H1 (cell line): ENCODE measurements around the gene PTPRT. TPM values are rescaled to one million over a fixed set of nuclear protein-coding genes. Genes with fewer than 3 reads are reported as not detected.
"Not testable (repeated sequence)": the region's sequence is repeated elsewhere in the genome, so short reads cannot be mapped to it uniquely, and the experiment has no call there.

Experiments used
- CTCF ChIA-PET: fragments of 300-600 bp; sonication (Branson Sonifier 250); formaldehyde crosslinking; loops from one replicate; lab custom pipeline; 2021; ENCODE audit not compliant: partially characterized antibody; lab: Charles Lee
- POLR2A ChIA-PET: fragments of 300-600 bp; sonication (Branson Sonifier 250); formaldehyde crosslinking; loops from one replicate; lab custom pipeline; 2021; ENCODE audit warnings: inconsistent platforms; ENCODE audit not compliant: partially characterized antibody; lab: Charles Lee
- DNase-seq, 2 experiments: peaks; one replicate each; pipeline versions ENCODE4 v3.0.0 to v3.0.0-alpha.2; 2010 to 2022; ENCODE audit warnings: low spot score in 2 of 2, low read depth in 1 of 2, mixed read lengths in 1 of 2
- FAIRE-seq: peaks from 2 replicates; lab custom pipeline; 2011; peaks lifted over from hg19 to GRCh38; lab: Jason Lieb, UNC
- H2AFZ ChIP-seq: 2 replicates; pipeline ENCODE4 v1.8.1; 2012; ENCODE audit warnings: low read length, inconsistent platforms
- H2AK5ac ChIP-seq: 2 replicates; pipeline ENCODE4 v1.6.1; 2013; ENCODE audit warnings: low read depth, low read length
- H2BK120ac ChIP-seq: replicated peaks from 2 replicates; pipeline ENCODE3; 2013; ENCODE audit warnings: low read depth, low read length, inconsistent platforms
- H2BK12ac ChIP-seq: 2 replicates; pipeline ENCODE4 v1.6.1; 2013; ENCODE audit warnings: low read depth, low read length
- H2BK15ac ChIP-seq: 2 replicates; pipeline ENCODE4 v1.6.1; 2013; ENCODE audit warnings: low read length
- H2BK20ac ChIP-seq: 2 replicates; pipeline ENCODE4 v1.6.1; 2013; ENCODE audit warnings: low read length
- H2BK5ac ChIP-seq: 2 replicates; pipeline ENCODE4 v1.6.1; 2013; ENCODE audit warnings: low read depth, low read length
- H3K14ac ChIP-seq: 2 replicates; pipeline ENCODE4 v1.6.1; 2013; ENCODE audit warnings: inconsistent platforms; ENCODE audit not compliant: insufficient read length
- H3K18ac ChIP-seq: 2 replicates; pipeline ENCODE4 v1.6.1; 2013; ENCODE audit warnings: low read length; ENCODE audit errors: extremely low read depth
- H3K23ac ChIP-seq: 2 replicates; pipeline ENCODE4 v1.6.1; 2013; ENCODE audit warnings: inconsistent platforms; ENCODE audit not compliant: insufficient read length
- H3K23me2 ChIP-seq: 2 replicates; pipeline ENCODE4 v1.6.1; 2013; ENCODE audit warnings: low read depth, low read length
- H3K27ac ChIP-seq: 2 replicates; pipeline ENCODE4 v1.6.1; 2011; ENCODE audit warnings: low read depth, low read length, inconsistent platforms
- H3K27me3 ChIP-seq, 4 experiments: replicated peaks in 1 of 4; 1 replicate in 1 of 4; 2 replicates in 3 of 4; pipeline versions ENCODE4 v1.6.1 to v1.8.1; 2011 to 2013; ENCODE audit warnings: low read length in 3 of 4, mild to moderate bottlenecking in 3 of 4, inconsistent platforms in 2 of 4, mixed read lengths in 2 of 4, moderate library complexity in 1 of 4; ENCODE audit not compliant: control insufficient read depth in 3 of 4, insufficient read depth in 3 of 4; ENCODE audit errors: extremely low read depth in 1 of 4
- H3K36me3 ChIP-seq, 4 experiments: 2 replicates each; pipeline versions ENCODE4 v1.6.1 to v1.8.1; 2011 to 2013; ENCODE audit warnings: mild to moderate bottlenecking in 4 of 4, low read length in 3 of 4, moderate library complexity in 2 of 4, control low read depth in 1 of 4, inconsistent platforms in 1 of 4; ENCODE audit not compliant: insufficient read depth in 4 of 4, control insufficient read depth in 2 of 4
- H3K4ac ChIP-seq: replicated peaks from 2 replicates; pipeline ENCODE3; 2013; ENCODE audit warnings: low read length, low read depth, mixed read lengths, inconsistent platforms; ENCODE audit not compliant: insufficient read length
- H3K4me1 ChIP-seq, 4 experiments: replicated peaks in 1 of 4; 1 replicate in 1 of 4; 2 replicates in 3 of 4; pipeline versions ENCODE4 v1.6.1 to v1.8.1; 2011 to 2013; ENCODE audit warnings: low read length in 3 of 4, inconsistent platforms in 2 of 4, mixed read lengths in 1 of 4; ENCODE audit not compliant: insufficient read depth in 4 of 4, control insufficient read depth in 3 of 4
- H3K4me2 ChIP-seq, 2 experiments: 2 replicates each; pipeline versions ENCODE4 v1.6.1 to v1.8.1; 2011 to 2013; ENCODE audit warnings: low read depth in 2 of 2, low read length in 2 of 2, control low read depth in 1 of 2, inconsistent platforms in 1 of 2, mild to moderate bottlenecking in 1 of 2; ENCODE audit not compliant: insufficient read depth in 1 of 2
- H3K4me3 ChIP-seq, 4 experiments: fragments of 200-600, 300-600 bp in 1 of 4; sonication (generic), shearing (Covaris generic), sonication (Bioruptor Twin) in 1 of 4; 2 replicates each; pipeline versions ENCODE4 v1.5.1 to v1.8.1; 2011 to 2016; ENCODE audit warnings: low read length in 4 of 4, low read depth in 3 of 4, control low read depth in 2 of 4, inconsistent platforms in 2 of 4, mild to moderate bottlenecking in 2 of 4, mixed read lengths in 1 of 4, moderate library complexity in 1 of 4; ENCODE audit not compliant: insufficient read depth in 2 of 4; ENCODE audit errors: extremely low read depth in 1 of 4
- H3K56ac ChIP-seq: replicated peaks from 2 replicates; pipeline ENCODE3; 2013; ENCODE audit warnings: low read depth, mild to moderate bottlenecking, mixed read lengths, low read length, inconsistent platforms; ENCODE audit not compliant: insufficient read length
- H3K79me1 ChIP-seq: 2 replicates; pipeline ENCODE4 v1.6.1; 2013; ENCODE audit warnings: low read depth, low read length, control low read depth
- H3K79me2 ChIP-seq, 2 experiments: 2 replicates each; pipeline versions ENCODE4 v1.6.1 to v1.8.1; 2012 to 2013; ENCODE audit warnings: low read length in 2 of 2, mild to moderate bottlenecking in 2 of 2, inconsistent platforms in 1 of 2; ENCODE audit not compliant: insufficient read depth in 2 of 2, control insufficient read depth in 1 of 2
- H3K9ac ChIP-seq, 4 experiments: replicated peaks in 1 of 4; 1 replicate in 1 of 4; 2 replicates in 3 of 4; pipeline versions ENCODE4 v1.6.1 to v1.8.1; 2011 to 2013; ENCODE audit warnings: low read depth in 3 of 4, low read length in 3 of 4, control low read depth in 2 of 4, mild to moderate bottlenecking in 2 of 4, moderate library complexity in 2 of 4, inconsistent platforms in 1 of 4; ENCODE audit errors: extremely low read depth in 1 of 4
- H3K9me3 ChIP-seq, 2 experiments: 2 replicates each; pipeline versions ENCODE4 v1.6.1 to v1.8.1; 2012 to 2013; ENCODE audit warnings: mild to moderate bottlenecking in 2 of 2, moderate library complexity in 2 of 2, control low read depth in 1 of 2, inconsistent platforms in 1 of 2, low read depth in 1 of 2, low read length in 1 of 2, mixed read lengths in 1 of 2; ENCODE audit not compliant: insufficient read depth in 2 of 2
- H4K20me1 ChIP-seq, 2 experiments: replicated peaks in 1 of 2; 2 replicates each; pipeline versions ENCODE3 to v1.8.1; 2011 to 2013; ENCODE audit warnings: inconsistent platforms in 2 of 2, low read length in 2 of 2, mild to moderate bottlenecking in 1 of 2; ENCODE audit not compliant: insufficient read depth in 2 of 2, control insufficient read depth in 1 of 2
- H4K5ac ChIP-seq: 2 replicates; pipeline ENCODE4 v1.6.1; 2013; ENCODE audit warnings: low read length, low read depth, mixed read lengths, inconsistent platforms; ENCODE audit not compliant: insufficient read length
- H4K8ac ChIP-seq: 2 replicates; pipeline ENCODE4 v1.8.0; 2013; ENCODE audit warnings: mild to moderate bottlenecking, moderate library complexity, low read length, inconsistent platforms; ENCODE audit not compliant: insufficient read depth; ENCODE audit errors: extremely low read depth
- H4K91ac ChIP-seq: replicated peaks from 2 replicates; pipeline ENCODE3; 2013; ENCODE audit warnings: low read length, mixed read lengths, inconsistent platforms; ENCODE audit not compliant: insufficient read length
- WGBS, 2 experiments: shearing (Covaris generic) in 1 of 2; methylation state at CpG; one replicate each; pipeline versions ENCODE4 v1.1.6 to v1.1.7; 2013 to 2015; ENCODE audit warnings: low lambda C conversion rate in 2 of 2, mixed read lengths in 2 of 2, inconsistent platforms in 1 of 2, low coverage in 1 of 2, missing lambda C conversion rate in 1 of 2; ENCODE audit not compliant: insufficient replicate concordance in 2 of 2, insufficient coverage in 1 of 2, insufficient read length in 1 of 2; ENCODE audit errors: extremely low coverage in 1 of 2, missing lambda C conversion rate in 1 of 2; 5-methylcytosine and 5-hydroxymethylcytosine counted together
- polyA plus RNA-seq, 7 experiments: library from polyadenylated mRNA; depleted of rRNA in 3 of 7; stranded (reverse) in 5 of 7; unstranded in 2 of 7; fragments of >200 nt in 5 of 7; fragments of 200-250 nt in 2 of 7; gene quantifications; 1 replicate in 5 of 7; 2 replicates in 1 of 7; 4 replicates in 1 of 7; pipeline versions ENCODE4 v1.2.1 to v1.2.3, GENCODE V29; 2011 to 2013; ENCODE audit warnings: missing spikeins in 2 of 7, mixed read lengths in 2 of 7
- total RNA-seq: library from RNA; stranded (reverse); fragmentation: NEBNext Ultra II Directional; extraction: Animal tissue kit (Norgen Biotek cat#: 25700); gene quantifications from 2 replicates; pipeline ENCODE4 v1.2.1, GENCODE V29; 2021

Gene PTPRT
- total and polyA plus RNA-seq, 2 of the 8 experiments (the other 6 are each of a cell fraction or from before 2014, with no cell fraction given), result 0.33 to 1.8 TPM

DNA sequence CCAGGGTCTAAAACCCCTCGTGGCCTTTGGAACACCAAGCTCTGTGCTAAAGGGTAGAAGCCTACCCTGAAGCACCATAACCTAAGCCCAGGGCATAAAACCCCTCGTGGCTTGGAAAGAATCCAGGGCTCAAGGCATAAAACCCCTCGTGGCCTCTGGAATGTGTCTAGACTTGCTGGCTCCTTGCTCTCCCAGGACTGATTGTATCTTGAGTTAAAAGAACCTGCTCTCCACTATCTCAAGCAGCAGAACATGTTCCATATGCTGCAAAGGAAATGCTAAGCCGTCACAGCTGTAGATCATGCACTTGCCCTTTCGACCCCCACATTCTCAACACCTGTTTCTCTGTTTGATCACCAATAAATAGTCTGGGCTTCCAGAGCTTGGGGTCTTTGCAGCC is 288.9 kb downstream of the PTPRT start:
- H3K9ac ChIP-seq, H2AFZ ChIP-seq, H2BK15ac ChIP-seq, H3K18ac ChIP-seq, H3K4me2 ChIP-seq, H3K56ac ChIP-seq, H3K14ac ChIP-seq, POLR2A ChIA-PET, H3K9me3 ChIP-seq, H2BK12ac ChIP-seq, H2BK120ac ChIP-seq, H3K27me3 ChIP-seq, H3K79me2 ChIP-seq, H2BK20ac ChIP-seq, H2BK5ac ChIP-seq, H4K8ac ChIP-seq, H3K79me1 ChIP-seq, H4K20me1 ChIP-seq, FAIRE-seq, H4K5ac ChIP-seq, H3K4ac ChIP-seq, H3K36me3 ChIP-seq, H3K4me3 ChIP-seq, H3K4me1 ChIP-seq, H3K27ac ChIP-seq, H2AK5ac ChIP-seq, H3K23ac ChIP-seq, DNase-seq, H3K23me2 ChIP-seq, H4K91ac ChIP-seq: not testable (repeated sequence)
- 81% methylated on average over 5 of the region's 5 CpGs; no CpG with 5 or more reads in 1 of the 2 experiments for WGBS, 2 experiments
- CTCF ChIA-PET, result interaction anchor here (1.2 kb wide), 1 partner anchor 9 kb away, joined by 3 read pairs; no protein-coding TSS in a partner anchor
